ENCODE results near the gene C1QL1.

Gene C1QL1

GRCh38 chr17:44942456-44942855 is 25.6 kb downstream of the C1QL1 start:
- Histone ChIP-seq H3K27me3 (ENCODE audit: control insufficient read depth, insufficient read depth, low read length, poor library complexity, severe bottlenecking) (no peaks in the 10 kb centered on the region), H3K9me3 (ENCODE audit: control insufficient read depth, low read length) (no peaks in the 10 kb centered on the region), H3K4me3 (ENCODE audit: insufficient read depth, low read depth, low read length) (no peak overlapping the region), H3K4me1 (ENCODE audit: control insufficient read depth, insufficient read depth, low read length) (no peaks in the 10 kb centered on the region), H3K36me3 (ENCODE audit: control insufficient read depth, insufficient read depth, low read length) (peaks cover 18% of the 10 kb centered on the region), H3K27ac (ENCODE audit: insufficient read depth, low read depth, low read length, poor library complexity, severe bottlenecking) (no peak overlapping the region)
- 89 to 94% methylated on average over 4 of the region's 4 CpGs for WGBS, 2 experiments

- H3K36me3 ChIP-seq (ENCODE audit: control insufficient read depth, insufficient read depth, low read length): peaks cover 18% of the 10 kb centered on the region
These were observed 26.3 kb downstream of the C1QL1 start for GRCh38 chr17:44941712-44942331.

GRCh38 chr17:44940768-44941167 is 27.3 kb downstream of the C1QL1 start:
- H3K27ac ChIP-seq (ENCODE audit: insufficient read depth, low read depth, low read length, poor library complexity, severe bottlenecking): no peak overlapping the region
- H3K4me1 ChIP-seq (ENCODE audit: control insufficient read depth, insufficient read depth, low read length): no peaks in the 10 kb centered on the region
- H3K27me3 ChIP-seq (ENCODE audit: control insufficient read depth, insufficient read depth, low read length, poor library complexity, severe bottlenecking): no peaks in the 10 kb centered on the region
- H3K36me3 ChIP-seq (ENCODE audit: control insufficient read depth, insufficient read depth, low read length): peaks cover 24% of the 10 kb centered on the region
- H3K9me3 ChIP-seq (ENCODE audit: control insufficient read depth, low read length): no peaks in the 10 kb centered on the region
- WGBS, 2 experiments: 87 to 93% methylated on average over 1 of the region's 1 CpG
- H3K4me3 ChIP-seq (ENCODE audit: insufficient read depth, low read depth, low read length): no peak overlapping the region

More at GRCh38 chr17:44941712-44942331, 26.3 kb downstream of the C1QL1 start:
- no peaks in the 10 kb centered on the region for H3K9me3 ChIP-seq (ENCODE audit: control insufficient read depth, low read length)
- H3K4me3 ChIP-seq (ENCODE audit: insufficient read depth, low read depth, low read length): no peak overlapping the region
- 94 to 95% methylated on average over 9 of the region's 9 CpGs for WGBS, 2 experiments
- no peaks in the 10 kb centered on the region for H3K4me1 ChIP-seq (ENCODE audit: control insufficient read depth, insufficient read depth, low read length)
- H3K27ac ChIP-seq (ENCODE audit: insufficient read depth, low read depth, low read length, poor library complexity, severe bottlenecking): no peak overlapping the region
- H3K27me3 ChIP-seq (ENCODE audit: control insufficient read depth, insufficient read depth, low read length, poor library complexity, severe bottlenecking): no peaks in the 10 kb centered on the region

- 96 to 97% methylated on average over 4 of the region's 4 CpGs for WGBS, 2 experiments
- H3K36me3 ChIP-seq (ENCODE audit: control insufficient read depth, insufficient read depth, low read length): peaks cover 27% of the 10 kb centered on the region
These were observed 27.8 kb downstream of the C1QL1 start for GRCh38 chr17:44940317-44940716.

GRCh38 chr17:44935116-44935515 is 33.0 kb downstream of the C1QL1 start:
- Histone ChIP-seq H3K36me3 (ENCODE audit: control insufficient read depth, insufficient read depth, low read length) (peaks cover 44% of the 10 kb centered on the region), H3K4me3 (ENCODE audit: insufficient read depth, low read depth, low read length) (no peak overlapping the region), H3K9me3 (ENCODE audit: control insufficient read depth, low read length) (no peaks in the 10 kb centered on the region), H3K4me1 (ENCODE audit: control insufficient read depth, insufficient read depth, low read length) (no peaks in the 10 kb centered on the region), H3K27ac (ENCODE audit: insufficient read depth, low read depth, low read length, poor library complexity, severe bottlenecking) (no peak overlapping the region), H3K27me3 (ENCODE audit: control insufficient read depth, insufficient read depth, low read length, poor library complexity, severe bottlenecking) (no peaks in the 10 kb centered on the region)
- WGBS, 2 experiments: 97 to 98% methylated on average over 9 of the region's 9 CpGs

More at GRCh38 chr17:44940317-44940716, 27.8 kb downstream of the C1QL1 start:
- H3K27me3 ChIP-seq (ENCODE audit: control insufficient read depth, insufficient read depth, low read length, poor library complexity, severe bottlenecking): no peaks in the 10 kb centered on the region
- H3K27ac ChIP-seq (ENCODE audit: insufficient read depth, low read depth, low read length, poor library complexity, severe bottlenecking): no peak overlapping the region
- no peaks in the 10 kb centered on the region for H3K4me1 ChIP-seq (ENCODE audit: control insufficient read depth, insufficient read depth, low read length)
- no peak overlapping the region for H3K4me3 ChIP-seq (ENCODE audit: insufficient read depth, low read depth, low read length)
- H3K9me3 ChIP-seq (ENCODE audit: control insufficient read depth, low read length): no peaks in the 10 kb centered on the region

GRCh38 chr17:44934745-44935105 is 33.4 kb downstream of the C1QL1 start:
- Histone ChIP-seq H3K4me3 (ENCODE audit: insufficient read depth, low read depth, low read length) (no peak overlapping the region), H3K27me3 (ENCODE audit: control insufficient read depth, insufficient read depth, low read length, poor library complexity, severe bottlenecking) (no peaks in the 10 kb centered on the region), H3K4me1 (ENCODE audit: control insufficient read depth, insufficient read depth, low read length) (no peaks in the 10 kb centered on the region), H3K27ac (ENCODE audit: insufficient read depth, low read depth, low read length, poor library complexity, severe bottlenecking) (no peak overlapping the region), H3K36me3 (ENCODE audit: control insufficient read depth, insufficient read depth, low read length) (peaks cover 48% of the 10 kb centered on the region), H3K9me3 (ENCODE audit: control insufficient read depth, low read length) (no peaks in the 10 kb centered on the region)
- WGBS, 2 experiments: 97% methylated on average over 10 of the region's 10 CpGs

- Histone ChIP-seq H3K27ac (ENCODE audit: insufficient read depth, low read depth, low read length, poor library complexity, severe bottlenecking) (no peak overlapping the region), H3K4me3 (ENCODE audit: insufficient read depth, low read depth, low read length) (no peak overlapping the region), H3K27me3 (ENCODE audit: control insufficient read depth, insufficient read depth, low read length, poor library complexity, severe bottlenecking) (no peaks in the 10 kb centered on the region), H3K9me3 (ENCODE audit: control insufficient read depth, low read length) (no peaks in the 10 kb centered on the region), H3K4me1 (ENCODE audit: control insufficient read depth, insufficient read depth, low read length) (no peaks in the 10 kb centered on the region), H3K36me3 (ENCODE audit: control insufficient read depth, insufficient read depth, low read length) (peaks cover 54% of the 10 kb centered on the region)
- 96% methylated on average over 34 of the region's 34 CpGs for WGBS, 2 experiments
These were observed 34.0 kb downstream of the C1QL1 start for GRCh38 chr17:44933824-44934744.

- 95 to 96% methylated on average over 6 of the region's 6 CpGs for WGBS, 2 experiments
- H3K27me3 ChIP-seq (ENCODE audit: control insufficient read depth, insufficient read depth, low read length, poor library complexity, severe bottlenecking): no peaks in the 10 kb centered on the region
- H3K9me3 ChIP-seq (ENCODE audit: control insufficient read depth, low read length): no peaks in the 10 kb centered on the region
- H3K36me3 ChIP-seq (ENCODE audit: control insufficient read depth, insufficient read depth, low read length): peaks cover 62% of the 10 kb centered on the region
- no peaks in the 10 kb centered on the region for H3K4me1 ChIP-seq (ENCODE audit: control insufficient read depth, insufficient read depth, low read length)
- H3K27ac ChIP-seq (ENCODE audit: insufficient read depth, low read depth, low read length, poor library complexity, severe bottlenecking): no peak overlapping the region
- no peak overlapping the region for H3K4me3 ChIP-seq (ENCODE audit: insufficient read depth, low read depth, low read length)
These were observed 35.4 kb downstream of the C1QL1 start for GRCh38 chr17:44932787-44933097.

GRCh38 chr17:44932096-44932786 is 35.9 kb downstream of the C1QL1 start:
- no peaks in the 10 kb centered on the region for H3K27me3 ChIP-seq (ENCODE audit: control insufficient read depth, insufficient read depth, low read length, poor library complexity, severe bottlenecking)
- no peaks in the 10 kb centered on the region for H3K4me1 ChIP-seq (ENCODE audit: control insufficient read depth, insufficient read depth, low read length)
- no peak overlapping the region for H3K4me3 ChIP-seq (ENCODE audit: insufficient read depth, low read depth, low read length)
- peaks cover 66% of the 10 kb centered on the region for H3K36me3 ChIP-seq (ENCODE audit: control insufficient read depth, insufficient read depth, low read length)
- H3K9me3 ChIP-seq (ENCODE audit: control insufficient read depth, low read length): no peaks in the 10 kb centered on the region
- WGBS, 2 experiments: 95 to 96% methylated on average over 8 of the region's 8 CpGs
- H3K27ac ChIP-seq (ENCODE audit: insufficient read depth, low read depth, low read length, poor library complexity, severe bottlenecking): no peak overlapping the region

- Histone ChIP-seq H3K9me3 (ENCODE audit: control insufficient read depth, low read length) (no peaks in the 10 kb centered on the region), H3K27me3 (ENCODE audit: control insufficient read depth, insufficient read depth, low read length, poor library complexity, severe bottlenecking) (no peaks in the 10 kb centered on the region), H3K4me1 (ENCODE audit: control insufficient read depth, insufficient read depth, low read length) (no peaks in the 10 kb centered on the region), H3K4me3 (ENCODE audit: insufficient read depth, low read depth, low read length) (no peak overlapping the region), H3K36me3 (ENCODE audit: control insufficient read depth, insufficient read depth, low read length) (peaks cover 75% of the 10 kb centered on the region), H3K27ac (ENCODE audit: insufficient read depth, low read depth, low read length, poor library complexity, severe bottlenecking) (no peak overlapping the region)
- 97 to 98% methylated on average over 5 of the region's 5 CpGs for WGBS, 2 experiments
These were observed 36.7 kb downstream of the C1QL1 start for GRCh38 chr17:44931376-44931775.
